CD4-positive, alpha-beta T cell treated with Interleukin-15 for 1 hour (primary cell): ENCODE data around the gene ATG12.
"Not testable (repeated sequence)": the region's sequence is repeated elsewhere in the genome, so short reads cannot be mapped to it uniquely, and the experiment has no call there.

Experiments
- DNase-seq: peaks from one replicate; pipeline ENCODE4 v3.0.0-alpha.2; 2020

The ATG12 gene

DNA sequence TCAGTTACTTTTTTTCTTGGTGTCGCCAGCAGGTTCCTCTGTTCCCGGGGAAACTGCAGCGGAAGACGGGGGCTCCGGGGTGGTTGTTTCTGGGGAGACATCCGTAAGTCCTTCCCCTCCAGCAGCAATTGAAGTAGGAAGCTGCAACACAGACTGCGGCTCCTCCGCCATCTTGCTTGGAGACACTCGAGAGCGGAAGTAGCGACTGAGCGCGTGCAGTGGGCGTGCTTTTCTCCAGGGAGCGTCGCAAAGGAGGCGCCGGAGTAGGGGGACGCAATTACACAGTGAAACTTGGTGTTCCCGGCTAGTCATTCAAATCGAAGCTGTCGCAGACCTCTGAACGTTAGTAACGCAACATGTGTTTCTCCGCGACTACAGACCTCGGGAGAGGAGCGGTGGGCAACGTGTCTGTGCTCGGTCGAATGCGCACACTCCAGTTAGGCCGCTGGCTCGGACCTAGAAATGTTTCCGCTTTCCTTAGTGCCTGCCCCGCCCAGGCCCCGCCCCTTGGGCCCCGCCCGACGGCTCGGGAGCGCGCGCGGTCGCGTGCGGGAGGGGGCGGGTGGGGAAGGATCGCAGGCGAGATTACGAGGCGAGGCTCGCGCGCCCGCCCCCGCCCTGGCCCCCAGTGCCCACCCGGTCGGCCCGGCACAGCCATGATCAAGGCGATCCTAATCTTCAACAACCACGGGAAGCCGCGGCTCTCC is at the start of gene ATG12, which contains the start of gene AP3S1:
Gene ATG12, minus strand, starts transcription at position 184 of the 707 bp plus-strand sequence. Its CDS starts 13 bp downstream, at position 171.
Gene AP3S1, plus strand, starts transcription at position 554 of the 707 bp plus-strand sequence. Its CDS starts 103 bp downstream, at position 657.
- peak; percentile 89 for DNase-seq

DNA sequence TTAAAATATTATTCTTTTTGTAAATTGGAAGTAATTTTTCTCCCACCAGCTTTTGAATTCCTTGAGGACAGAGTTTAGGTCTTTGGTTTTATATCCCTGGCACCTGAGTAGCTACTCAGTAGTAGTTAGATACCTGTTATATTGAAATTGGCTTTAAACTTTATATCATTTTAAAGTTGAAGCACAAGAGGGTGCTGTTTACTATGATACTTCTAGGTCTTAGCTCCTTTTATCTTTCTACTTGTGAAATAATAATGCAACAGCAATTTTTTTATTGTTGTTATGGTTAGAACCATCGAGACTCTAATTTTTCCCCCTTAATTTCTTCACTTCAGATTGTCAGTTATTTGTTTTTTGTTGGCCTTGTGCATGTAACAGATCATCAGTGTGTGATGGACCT is 46.7 kb upstream of the ATG12 start:
- no peak for DNase-seq

DNA sequence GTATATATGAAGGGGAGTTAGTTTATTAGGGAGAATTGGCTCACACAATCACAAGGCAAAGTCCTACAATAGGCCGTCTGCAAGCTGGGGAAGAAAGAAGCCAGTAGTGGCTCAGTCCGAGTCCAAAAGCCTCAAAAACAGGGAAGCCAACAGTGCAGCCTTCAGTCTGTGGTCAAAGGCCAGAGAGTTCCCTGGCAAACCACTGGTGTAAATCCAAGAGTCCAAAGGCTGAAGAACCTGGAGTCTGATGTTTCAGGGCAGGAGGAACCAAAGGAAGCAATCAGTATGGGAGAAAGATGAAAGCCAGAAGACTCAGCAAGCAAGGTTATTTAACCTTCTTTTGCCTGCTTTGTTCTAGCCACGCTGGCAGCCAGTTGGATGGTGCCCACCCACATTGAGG is 43.8 kb upstream of the ATG12 start:
- not testable (repeated sequence) for DNase-seq

DNA sequence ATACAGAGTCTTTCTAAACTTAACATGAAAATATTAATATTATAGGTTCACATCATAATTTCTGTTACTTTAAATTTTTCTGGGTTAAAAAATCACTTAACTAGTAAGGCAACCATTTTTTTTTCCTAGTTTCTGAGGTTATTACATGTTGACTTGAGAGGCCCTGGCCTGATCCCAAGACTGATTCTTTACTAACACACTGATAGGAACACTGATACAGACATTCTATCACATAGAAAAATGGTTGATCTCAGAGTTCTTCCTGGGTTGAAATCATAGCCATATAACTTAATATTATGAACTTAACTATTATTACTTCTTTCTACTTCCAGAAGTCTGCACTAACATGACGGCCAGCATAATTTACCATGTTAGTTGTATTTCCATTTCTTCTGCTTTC is 43.3 kb upstream of the ATG12 start:
- no peak for DNase-seq

DNA sequence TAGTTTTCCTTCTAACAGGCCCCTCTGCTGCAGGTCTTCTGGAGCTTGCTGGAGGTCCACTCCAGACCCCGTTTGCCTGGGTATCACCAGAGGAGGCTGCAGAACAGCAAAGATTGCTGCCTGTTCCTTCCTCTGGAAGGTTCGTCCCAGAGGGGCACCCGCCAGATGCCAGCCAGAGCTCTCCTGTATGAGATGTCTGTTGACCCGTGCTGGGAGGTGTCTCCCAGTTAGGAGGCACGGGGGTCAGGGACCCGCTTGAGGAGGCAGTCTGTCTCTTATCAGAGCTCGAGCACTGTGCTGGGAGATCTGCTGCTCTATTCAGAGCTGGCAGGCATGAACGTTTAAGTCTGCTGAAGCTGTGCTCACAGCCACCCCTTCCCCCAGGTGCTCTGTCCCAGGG is 41.1 kb upstream of the ATG12 start:
- DNase-seq: not testable (repeated sequence)

DNA sequence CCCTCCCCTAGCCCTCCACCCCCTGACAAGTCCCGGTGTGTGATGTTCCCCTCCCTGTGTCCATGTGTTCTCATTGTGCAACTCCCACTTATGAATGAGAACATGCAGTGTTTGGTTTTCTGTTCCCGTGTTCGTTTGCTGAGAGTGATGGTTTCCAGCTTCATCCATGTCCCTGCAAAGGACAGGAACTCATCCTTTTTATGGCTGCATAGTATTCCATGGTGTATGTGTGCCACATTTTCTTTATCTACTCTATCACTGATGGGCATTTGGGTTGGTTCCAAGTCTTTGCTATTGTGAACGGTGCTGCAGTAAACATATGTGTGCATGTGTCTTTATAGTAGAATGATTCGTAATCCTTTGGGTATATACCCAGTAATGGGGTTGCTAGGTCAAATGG is 36.0 kb upstream of the ATG12 start:
- DNase-seq: not testable (repeated sequence)

DNA sequence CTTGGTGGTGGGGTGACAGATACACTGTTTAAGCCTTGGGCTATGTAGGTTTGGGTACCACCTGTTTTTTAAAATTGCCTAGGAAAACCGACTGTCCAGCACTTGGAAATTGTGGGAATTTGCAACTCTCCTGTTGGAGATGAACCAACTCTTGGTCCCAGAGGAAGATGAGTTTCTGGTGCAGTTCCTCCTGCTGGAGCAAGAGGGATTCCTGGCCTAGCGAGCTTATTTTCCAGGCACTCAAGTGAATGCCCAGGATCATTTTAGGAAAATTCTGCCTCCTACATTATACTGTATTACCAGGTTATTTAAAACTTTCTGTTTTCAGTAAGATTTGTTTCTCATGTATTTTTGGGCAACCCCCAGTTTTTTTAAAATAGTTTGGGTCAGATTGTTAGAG is 34.1 kb upstream of the ATG12 start:
- DNase-seq: no peak

DNA sequence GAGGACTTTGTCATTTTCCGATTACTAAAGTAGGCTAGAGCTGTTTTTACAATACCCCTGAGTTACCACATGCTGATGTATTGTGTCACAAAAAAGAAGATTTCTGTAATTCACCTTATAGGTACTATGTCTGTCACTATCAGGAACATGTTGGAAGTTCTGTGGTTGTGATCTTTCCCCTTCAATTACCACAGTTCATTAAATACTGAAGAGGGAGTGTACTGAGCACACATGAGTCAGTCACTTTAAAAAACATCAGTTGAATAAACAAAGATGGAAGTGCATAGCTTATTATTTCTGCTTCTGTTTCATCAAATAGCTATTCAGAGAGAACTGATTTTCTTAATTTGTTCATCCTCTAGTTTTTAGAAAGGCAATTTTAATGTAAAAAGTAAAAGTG is 32.0 kb upstream of the ATG12 start:
- no peak for DNase-seq

DNA sequence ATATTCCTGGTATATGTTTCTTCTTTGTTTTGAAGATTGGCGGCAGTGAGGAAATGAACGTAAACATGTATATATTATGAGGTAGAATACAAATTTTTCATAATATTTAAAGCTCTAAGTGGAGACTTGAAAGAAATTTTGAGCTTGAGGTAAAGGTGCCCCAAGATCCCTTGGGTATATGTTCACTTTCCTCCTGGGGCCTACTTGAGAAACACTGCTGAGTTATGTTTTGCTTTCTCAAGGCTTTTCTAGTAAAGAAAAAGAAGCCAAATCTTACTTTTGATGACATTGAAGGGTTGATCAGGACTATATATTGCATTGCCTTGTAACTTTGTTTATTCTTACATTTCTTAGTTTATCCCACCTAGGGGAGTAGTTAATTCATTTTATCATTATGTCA is 31.1 kb upstream of the ATG12 start:
- DNase-seq: no peak

DNA sequence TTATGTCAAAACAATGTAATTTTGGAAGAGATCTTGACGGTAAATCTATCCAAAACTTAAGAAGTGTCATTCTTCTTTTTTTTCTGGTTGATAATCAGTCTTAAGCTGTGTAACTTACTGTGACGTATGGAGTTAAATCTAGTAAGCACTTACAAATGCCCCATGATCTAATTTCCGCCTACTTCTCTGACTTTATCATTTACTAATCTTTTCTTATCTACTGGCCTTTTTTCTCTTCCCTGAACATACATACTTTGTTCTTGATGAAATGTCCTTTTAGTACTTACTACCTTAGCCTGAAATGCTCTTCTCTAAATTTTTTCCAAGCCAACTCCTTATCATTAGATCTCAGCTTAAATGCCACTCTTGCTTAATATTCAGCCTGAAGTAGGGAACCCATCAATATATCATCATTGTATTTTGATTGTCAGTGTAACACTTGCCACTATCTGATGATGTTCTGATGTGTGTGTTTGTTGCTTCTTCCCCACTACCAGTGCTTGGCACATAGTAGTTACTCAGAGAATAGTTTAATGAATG is 28.0 kb upstream of the ATG12 start:
- DNase-seq: no peak

DNA sequence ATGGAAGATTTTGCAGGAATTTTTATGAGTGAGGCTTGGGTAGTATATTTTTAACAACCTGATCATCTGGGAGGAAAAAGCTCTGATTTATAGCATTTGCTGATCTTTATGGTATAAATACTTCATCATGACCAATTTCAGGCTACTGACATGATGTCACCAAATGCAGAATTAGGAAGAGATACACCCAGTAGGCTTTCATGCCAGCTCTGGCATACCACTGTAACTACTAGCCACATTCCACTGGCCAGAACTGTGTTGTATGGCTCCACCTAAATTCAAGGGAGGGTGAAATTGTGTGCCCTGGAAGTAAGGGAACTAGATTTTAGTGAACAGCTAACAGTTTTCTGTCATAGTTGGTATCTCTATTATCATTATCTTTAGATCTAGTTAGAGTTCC is 18.0 kb upstream of the ATG12 start:
- DNase-seq: no peak

DNA sequence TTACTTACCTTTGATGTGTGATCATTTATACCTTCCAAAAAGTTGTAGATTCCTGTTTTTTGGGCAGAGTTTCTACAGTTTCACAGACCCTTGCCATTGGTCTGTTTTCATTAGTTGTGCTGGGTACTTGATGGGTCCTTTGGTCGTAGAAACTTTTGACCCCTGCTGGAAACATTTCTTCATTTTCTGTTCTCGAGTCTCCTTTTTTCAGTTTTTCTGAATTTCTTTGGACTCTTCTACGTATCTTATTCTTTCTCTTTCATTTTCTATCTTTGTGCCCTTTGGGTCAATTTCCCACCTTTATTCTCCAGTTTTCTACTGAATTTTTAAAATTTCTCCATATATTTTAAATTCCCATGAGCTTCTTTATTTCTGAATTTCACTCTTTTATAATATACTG is 17.0 kb upstream of the ATG12 start:
- DNase-seq: no peak

DNA sequence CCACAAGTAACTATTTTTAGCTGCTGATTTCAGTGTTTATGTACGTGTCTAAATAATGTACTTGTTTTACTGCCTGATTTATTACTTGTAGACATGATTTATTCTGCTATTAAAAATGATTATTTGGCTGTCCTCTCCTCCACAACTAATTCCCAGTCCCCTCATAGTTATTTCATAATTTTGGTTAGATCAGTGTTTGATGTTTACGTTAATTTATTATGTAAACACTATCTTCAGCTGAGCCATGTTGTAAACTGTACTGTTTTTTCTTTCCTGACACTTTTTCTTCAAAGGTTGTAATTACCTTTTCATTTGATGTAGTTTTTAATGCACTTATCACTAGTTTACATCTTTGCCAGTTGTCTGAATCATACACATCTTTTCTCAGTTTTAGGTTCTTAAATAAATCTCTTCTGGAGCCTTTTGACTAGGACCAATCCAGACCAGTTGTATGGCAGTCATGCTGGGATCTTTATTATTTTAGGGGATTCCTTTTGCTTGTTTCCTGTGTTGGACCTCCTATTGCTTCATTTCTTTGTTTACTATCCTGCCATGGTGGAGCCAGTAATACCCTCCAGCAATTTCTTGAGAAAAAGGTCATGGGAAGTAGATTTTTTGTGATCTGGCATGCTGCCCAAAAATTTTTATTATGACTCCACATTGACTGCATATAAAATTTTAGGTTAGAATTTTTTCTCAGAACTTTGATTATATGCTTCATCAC is 16.4 kb upstream of the ATG12 start:
- DNase-seq: no peak

DNA sequence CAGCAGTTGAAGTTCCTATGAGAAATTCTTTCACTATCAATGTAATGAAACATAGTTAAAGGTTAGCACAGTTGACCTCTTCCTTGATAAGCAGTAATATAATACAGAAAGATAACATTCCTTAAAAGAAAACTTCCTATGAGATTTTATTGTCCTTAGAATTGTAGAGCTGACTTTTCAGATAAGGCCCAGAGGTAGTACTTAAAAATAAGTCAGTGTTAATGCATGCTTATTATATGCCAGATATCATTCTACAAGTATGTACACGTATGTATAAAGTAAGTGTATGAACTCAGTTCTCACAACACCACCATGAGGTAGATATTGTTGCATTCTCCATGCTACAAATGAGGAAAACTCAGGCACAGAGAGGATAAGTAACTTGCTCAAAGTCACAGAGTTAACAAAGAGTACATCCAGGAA is 15.7 kb upstream of the ATG12 start:
- no peak for DNase-seq

DNA sequence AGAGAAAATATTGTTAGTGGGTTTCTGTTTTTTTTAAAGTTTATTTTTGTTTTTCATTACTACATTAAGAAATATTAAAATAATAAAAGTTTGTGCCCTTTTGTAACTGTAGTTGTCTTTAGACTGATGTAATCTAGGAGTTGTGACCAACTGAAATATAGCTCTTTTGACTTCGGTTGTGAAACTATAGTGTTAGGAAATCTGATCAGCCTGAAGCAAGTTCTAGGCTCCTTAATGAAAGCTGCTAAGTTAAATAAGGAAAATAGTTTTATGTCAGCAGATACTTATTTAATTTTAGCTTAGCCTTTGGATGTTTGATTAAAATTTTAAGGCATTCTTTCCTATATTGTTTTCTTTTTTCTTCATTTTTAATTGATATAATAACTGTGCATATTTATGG is 14.6 kb upstream of the ATG12 start:
- no peak for DNase-seq

DNA sequence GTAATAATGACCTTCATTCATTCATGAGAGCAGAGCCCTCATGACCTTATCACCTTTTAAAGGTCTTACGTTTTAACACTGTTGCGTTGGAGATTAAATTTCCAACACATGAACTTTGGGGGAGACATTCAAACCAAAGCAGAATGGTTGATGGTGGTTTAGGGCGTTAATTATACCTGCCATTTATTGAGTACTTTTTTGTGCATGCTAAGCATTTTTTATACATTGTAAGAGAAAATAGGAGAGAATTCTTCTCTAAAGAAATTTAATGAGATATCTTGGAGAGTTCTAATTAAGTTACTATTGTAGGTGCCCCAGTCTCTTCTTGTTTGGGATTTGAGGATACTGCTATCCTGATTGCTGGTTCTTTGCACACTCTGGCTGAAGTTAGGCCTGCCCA is 12.8 kb upstream of the ATG12 start:
- no peak for DNase-seq

DNA sequence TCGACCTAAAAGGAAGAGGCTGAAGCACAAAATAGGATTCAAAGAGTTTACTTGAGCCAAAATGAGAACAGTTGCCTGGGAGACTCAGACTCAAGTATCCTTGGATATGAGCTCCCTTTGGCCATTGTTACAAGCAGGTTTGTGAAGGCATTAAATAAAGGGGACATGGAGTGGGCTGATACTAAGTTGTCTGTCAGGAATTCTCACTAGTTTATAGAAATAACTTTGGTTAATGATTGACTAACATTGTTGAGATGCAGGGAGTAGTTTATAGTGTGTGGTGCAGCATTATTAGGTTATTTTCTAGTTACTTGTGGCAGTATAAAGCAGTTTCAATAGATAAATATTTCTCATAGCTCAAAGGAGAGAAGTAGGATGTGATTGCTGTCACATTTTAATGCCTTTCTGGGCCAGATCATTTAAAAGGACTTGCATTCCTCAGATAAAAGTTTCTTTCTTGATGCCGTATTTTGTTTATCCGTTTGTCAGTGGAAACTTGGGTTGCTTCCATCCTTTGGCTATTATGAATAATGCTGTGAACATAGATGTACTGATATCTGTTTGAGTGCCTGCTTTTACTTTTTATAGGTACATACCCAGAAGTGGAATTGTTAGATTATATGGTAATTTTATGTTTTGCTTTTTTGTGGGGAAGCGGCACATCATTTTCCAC is 9.5 kb upstream of the ATG12 start:
- no peak for DNase-seq

DNA sequence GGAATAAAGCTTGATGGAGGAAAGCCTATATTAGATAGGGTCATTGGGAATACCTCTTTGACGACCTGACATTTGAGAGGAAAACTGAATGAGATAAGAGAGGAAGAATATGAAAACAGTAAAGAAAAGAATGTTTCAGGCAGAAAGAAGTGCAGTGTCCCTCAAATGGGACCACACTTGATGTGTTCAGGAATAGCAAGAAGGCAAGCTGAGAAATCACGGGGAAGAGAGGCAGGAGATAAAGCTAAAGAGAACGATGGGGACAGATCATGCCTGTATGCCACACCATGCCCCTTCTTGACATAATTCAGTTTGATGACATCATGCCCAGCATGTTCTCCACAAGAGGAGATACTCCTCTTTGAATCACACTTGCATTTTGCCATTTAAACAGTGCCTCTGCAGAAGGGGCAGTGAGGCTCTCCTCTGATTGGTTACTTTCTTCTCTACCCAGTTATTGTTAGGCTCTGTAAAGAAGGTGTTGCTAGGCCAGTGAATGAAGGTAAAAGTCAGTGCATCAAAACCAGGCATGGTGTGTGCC is 8.0 kb upstream of the ATG12 start:
- DNase-seq: no peak

DNA sequence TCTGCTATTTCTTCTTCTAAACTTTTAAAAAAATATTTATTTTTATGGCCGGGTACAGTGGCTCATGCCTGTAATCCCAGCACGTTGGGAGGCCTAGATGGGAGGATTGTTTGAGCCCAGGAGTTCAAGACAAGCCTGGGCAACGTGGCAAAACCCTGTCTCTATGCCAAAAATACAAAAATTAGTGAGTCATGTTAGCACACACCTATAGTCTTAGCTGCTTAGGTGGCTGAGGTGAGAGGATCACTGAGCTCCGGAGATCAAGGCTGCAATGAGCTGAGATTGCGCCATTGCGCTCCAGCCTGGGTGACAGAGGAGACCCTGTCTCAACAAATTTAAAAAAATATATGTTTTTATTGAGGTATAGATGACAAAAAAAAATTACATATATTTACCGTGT is 5.9 kb upstream of the ATG12 start:
- DNase-seq: no peak

DNA sequence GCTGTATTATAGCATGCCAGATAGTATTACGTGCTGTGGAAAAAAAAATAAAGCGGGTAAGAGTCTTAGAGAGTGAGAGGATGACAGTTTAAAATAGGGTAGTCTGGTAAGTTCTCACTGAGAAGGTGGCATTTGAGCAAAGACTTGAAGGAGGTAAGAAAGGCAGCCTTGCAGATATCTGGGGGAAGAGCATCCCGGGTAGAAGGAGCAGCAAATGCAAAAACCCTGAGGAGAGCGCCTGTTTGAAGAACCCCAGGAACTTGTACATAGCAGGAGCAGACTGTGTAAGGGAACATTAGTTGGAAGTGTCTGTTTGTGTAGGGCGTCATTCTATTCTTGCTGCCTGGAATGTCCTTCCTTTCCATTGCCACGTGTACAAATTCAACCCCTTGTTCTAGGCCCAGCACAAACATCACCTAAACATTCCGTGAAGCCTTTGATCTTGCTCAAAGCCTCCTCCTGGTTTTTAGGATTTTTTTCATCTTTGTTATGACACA is 3.0 kb upstream of the ATG12 start:
- DNase-seq: no peak

DNA sequence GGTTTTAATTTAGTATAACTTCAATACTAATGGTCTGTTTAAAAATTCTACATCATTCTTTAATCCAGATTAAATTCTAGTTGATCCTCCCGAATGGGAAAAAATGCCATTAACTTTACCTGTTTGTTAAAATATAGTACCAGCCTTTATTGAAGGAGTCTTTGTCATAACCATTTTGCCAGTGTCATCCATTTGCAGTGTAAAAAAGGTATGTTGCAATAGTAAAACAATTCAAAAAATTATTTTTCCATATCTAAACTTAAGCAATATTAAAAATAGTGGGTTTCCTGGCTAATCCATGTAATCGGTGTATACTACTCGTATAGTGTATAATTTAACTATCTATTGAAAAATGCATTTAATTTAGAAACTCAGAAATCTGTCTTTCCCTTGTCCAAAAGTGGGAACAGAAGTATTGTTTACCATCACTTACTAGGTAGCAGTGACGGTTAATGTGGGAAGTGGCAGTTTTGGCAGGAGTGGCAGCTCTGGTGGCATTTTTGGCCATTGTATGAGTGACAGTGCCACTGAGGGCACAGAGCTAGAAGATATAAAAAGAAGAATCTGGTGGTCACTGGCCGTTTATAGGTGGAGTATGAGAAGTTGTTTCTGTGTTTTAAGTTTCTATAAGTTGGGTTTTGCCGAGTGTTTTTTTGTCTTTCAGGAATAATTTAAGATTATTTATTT is 2.2 kb upstream of the ATG12 start:
- no peak for DNase-seq

DNA sequence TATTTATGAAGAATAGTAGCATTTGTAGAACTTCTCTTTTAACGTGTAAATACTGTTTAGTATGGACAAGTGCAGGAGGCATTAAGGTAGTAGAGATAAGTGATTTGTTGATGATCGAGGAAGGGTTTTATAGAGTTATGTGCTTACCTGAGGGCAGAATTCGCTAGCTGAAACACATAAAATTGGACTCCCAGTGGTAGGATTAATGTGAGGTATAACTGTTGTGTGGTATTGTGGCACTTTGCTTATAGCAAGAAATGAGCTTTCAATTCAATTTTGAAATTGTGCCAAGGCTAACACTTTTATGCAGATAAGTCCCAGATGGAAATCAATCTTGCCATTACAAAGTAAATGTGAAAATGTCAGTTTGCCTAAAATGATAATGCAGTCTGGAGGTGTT is 1.6 kb upstream of the ATG12 start:
- no peak for DNase-seq
